MCF 10A (cell line): ENCODE results near the gene COA8. TPM values are rescaled to one million over a fixed set of nuclear protein-coding genes. Genes with fewer than 3 reads are reported as not detected.

Experiments used
- BruUV-seq: library from RNA; stranded (reverse); fragments of 400-500 nt; replicated peaks from 2 replicates; lab custom pipeline; 2021; lab: Mats Ljungman, UMichigan
- CTCF ChIA-PET: fragments of 300-600 bp; sonication (Branson Sonifier 250); formaldehyde crosslinking; extraction: SDS; loops from one replicate; lab custom pipeline; 2021; ENCODE audit warnings: antibody characterized with exemption, inconsistent platforms; lab: Yijun Ruan, JAX
- POLR2A ChIA-PET: fragments of 300-600, 350-650 bp; sonication (Branson Sonifier 250); formaldehyde crosslinking; extraction: SDS; loops from one replicate; lab custom pipeline; 2020; ENCODE audit warnings: antibody characterized with exemption, inconsistent platforms; lab: Yijun Ruan, JAX
- DNase-seq: peaks from one replicate; pipeline ENCODE4 v3.0.0-alpha.2; 2018; ENCODE audit not compliant: unreplicated experiment
- H3K27ac Mint-ChIP-seq: one replicate; pipeline ENCODE4 v1.8.0; 2022; ENCODE audit warnings: mild to moderate bottlenecking, low read depth, mixed read lengths; ENCODE audit not compliant: unreplicated experiment
- H3K27me3 Mint-ChIP-seq: one replicate; pipeline ENCODE4 v1.8.0; 2022; ENCODE audit warnings: mixed read lengths; ENCODE audit not compliant: insufficient read depth, unreplicated experiment
- H3K36me3 Mint-ChIP-seq: one replicate; pipeline ENCODE4 v1.8.0; 2022; ENCODE audit warnings: mild to moderate bottlenecking, moderate library complexity, mixed read lengths; ENCODE audit not compliant: insufficient read depth, unreplicated experiment
- H3K4me1 Mint-ChIP-seq: one replicate; pipeline ENCODE4 v1.8.0; 2022; ENCODE audit warnings: mixed read lengths; ENCODE audit not compliant: insufficient read depth, unreplicated experiment
- H3K4me3 Mint-ChIP-seq: one replicate; pipeline ENCODE4 v1.8.0; 2022; ENCODE audit warnings: mild to moderate bottlenecking, moderate library complexity, mixed read lengths; ENCODE audit not compliant: unreplicated experiment
- H3K9me3 Mint-ChIP-seq: one replicate; pipeline ENCODE4 v1.8.0; 2022; ENCODE audit warnings: mixed read lengths; ENCODE audit not compliant: unreplicated experiment
- CTCF ChIP-seq: fragments of 200-600 bp; IDR thresholded peaks from one replicate; pipeline ENCODE4 v1.8.0; 2022; ENCODE audit warnings: antibody characterized with exemption, mild to moderate bottlenecking; ENCODE audit not compliant: unreplicated experiment
- intact Hi-C: fragments of 100-400 bp; cut with micrococcal nuclease; formaldehyde crosslinking; loops from 2 replicates; pipeline ENCODE4 v1.14.1; 2022
- total RNA-seq: library from RNA; stranded (reverse); gene quantifications from 2 replicates; pipeline ENCODE4 v1.2.3, GENCODE V29; 2022

Gene COA8
- total RNA-seq, 1 experiment from 2014 or later, result 68.9 TPM

DNA sequence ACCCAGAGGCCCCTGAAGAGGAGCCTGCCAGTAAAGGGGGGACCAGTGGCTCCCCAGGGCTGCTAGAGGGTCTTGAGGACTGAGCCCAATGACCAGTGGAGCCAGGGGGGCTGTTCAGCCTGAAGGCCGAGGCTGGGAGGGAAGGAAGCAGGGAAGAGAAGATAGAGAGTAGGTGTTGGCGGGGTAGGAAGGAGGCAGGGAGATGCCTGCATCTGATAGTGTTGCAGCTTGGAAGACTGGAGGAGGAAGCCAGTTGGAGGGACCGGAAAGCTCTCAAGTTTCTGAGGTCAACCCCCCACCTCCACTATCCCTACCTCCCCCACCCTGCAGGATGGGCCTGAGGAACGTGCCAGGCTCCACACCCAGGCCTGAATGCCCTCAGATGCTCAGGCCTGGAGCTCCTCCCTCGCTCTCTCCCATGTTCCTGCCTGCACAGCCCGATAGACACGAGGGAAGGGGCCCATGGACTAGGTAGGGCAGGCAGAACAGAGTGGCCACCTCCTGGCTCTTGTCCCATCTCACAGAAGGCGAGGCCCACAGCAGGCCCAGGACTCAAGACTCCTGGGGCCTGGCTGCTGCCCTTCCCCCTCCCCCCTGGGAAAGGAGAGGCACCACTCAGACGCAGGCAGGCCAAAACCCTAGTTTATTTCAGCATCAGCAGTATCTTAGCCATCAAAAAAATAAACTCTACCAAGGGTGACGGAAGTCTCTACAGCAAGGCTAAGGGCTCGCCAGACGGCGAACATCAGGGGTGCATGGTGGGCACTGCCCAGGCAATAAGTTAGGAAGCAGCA is 43.5 kb upstream of the COA8 start:
- POLR2A ChIA-PET, result interaction anchor here (1.1 to 4.7 kb wide), 6 partner anchors 9 to 43 kb away, joined by 3 to 52 read pairs (median 6); partner anchors contain the start of genes BAG5 and TRMT61A
- Mint-ChIP-seq H3K27me3 (no peaks in the 10 kb centered on the region), H3K4me1 (peaks cover 14% of the 10 kb centered on the region), H3K4me3 (peak overlapping the region; percentile 36), H3K27ac (peak overlapping the region; percentile 64), H3K36me3 (peaks cover 5% of the 10 kb centered on the region), H3K9me3 (no peaks in the 10 kb centered on the region)
- intact Hi-C loops, result no loop called here
- peak; percentile 35 for DNase-seq
- BruUV-seq, result no TSS peak
- no peak for TF ChIP-seq CTCF
- CTCF ChIA-PET, result interaction anchor here (0.6 to 7.0 kb wide), 12 partner anchors 9 to 394 kb away, joined by 3 to 126 read pairs (median 8); partner anchors contain the start of genes BAG5 and TRMT61A

DNA sequence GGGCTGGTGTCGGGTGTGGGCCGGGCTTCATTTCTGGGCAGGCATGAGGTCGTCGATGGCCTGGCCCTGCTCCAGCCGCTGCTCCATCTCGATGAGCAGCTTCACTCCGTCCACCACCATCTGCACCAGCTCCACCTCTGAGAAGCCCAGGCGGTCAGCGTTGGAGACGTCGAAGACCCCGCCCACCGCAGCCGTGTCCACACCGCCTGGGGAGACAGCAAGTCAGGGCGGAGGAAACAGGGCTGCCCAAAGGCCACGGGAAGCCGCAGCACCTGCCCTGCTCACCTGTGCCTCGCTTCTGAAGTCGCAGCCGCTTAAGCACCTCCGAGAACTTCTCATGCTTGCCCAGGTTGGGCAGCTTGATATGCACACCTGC is 42.9 kb upstream of the COA8 start:
- no peak for DNase-seq
- H3K27me3 Mint-ChIP-seq, result no peaks in the 10 kb centered on the region
- TF ChIP-seq CTCF, result no peak
- intact Hi-C loops, result loop anchor here (2.0 kb wide), 1 partner anchor 21 kb away; no protein-coding TSS in a partner anchor
- H3K4me1 Mint-ChIP-seq, result peaks cover 14% of the 10 kb centered on the region
- ChIA-PET POLR2A (interaction anchor here (1.2 to 4.7 kb wide), 3 partner anchors 9 to 26 kb away, joined by 4 to 52 read pairs (median 32); partner anchors contain the start of gene TRMT61A), CTCF (interaction anchor here (0.6 to 7.0 kb wide), 6 partner anchors 9 to 393 kb away, joined by 3 to 126 read pairs (median 20); partner anchors contain the start of gene TRMT61A)
- H3K27ac Mint-ChIP-seq, result peak overlapping the region; percentile 64
- H3K4me3 Mint-ChIP-seq, result peak overlapping the region; percentile 36
- BruUV-seq, result no TSS peak
- no peaks in the 10 kb centered on the region for H3K9me3 Mint-ChIP-seq
- H3K36me3 Mint-ChIP-seq, result peaks cover 2% of the 10 kb centered on the region

DNA sequence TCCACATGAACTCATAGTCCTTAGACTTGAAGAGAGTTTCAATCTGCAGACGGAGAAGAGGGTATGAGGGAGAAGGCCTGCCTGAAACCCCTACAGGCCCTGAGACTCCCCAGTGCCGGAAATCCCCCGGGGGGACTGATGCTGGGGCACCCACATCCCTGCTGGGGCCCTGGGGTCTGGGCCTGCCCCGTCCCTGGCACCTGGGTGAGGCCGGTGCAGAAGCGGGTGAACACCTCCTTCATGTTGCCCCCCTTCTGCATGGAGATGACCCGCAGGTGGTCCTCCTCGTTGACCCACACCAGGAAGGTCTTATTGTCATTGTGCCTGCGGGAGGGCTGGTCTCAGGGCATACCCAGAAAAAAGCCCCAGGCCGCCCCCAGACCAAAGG is 42.5 kb upstream of the COA8 start:
- no peaks in the 10 kb centered on the region for H3K27me3 Mint-ChIP-seq
- intact Hi-C loops, result loop anchor here (2.0 kb wide), 1 partner anchor 21 kb away; no protein-coding TSS in a partner anchor
- peaks cover 14% of the 10 kb centered on the region for H3K4me1 Mint-ChIP-seq
- POLR2A ChIA-PET, result interaction anchor here (0.6 to 4.7 kb wide), 8 partner anchors 8 to 169 kb away, joined by 3 to 52 read pairs (median 4); partner anchors contain the start of gene TRMT61A
- no peak for DNase-seq
- CTCF ChIA-PET, result interaction anchor here (0.6 to 7.0 kb wide), 9 partner anchors 10 to 393 kb away, joined by 3 to 126 read pairs (median 5); no protein-coding TSS in a partner anchor
- no peaks in the 10 kb centered on the region for H3K36me3 Mint-ChIP-seq
- peak overlapping the region; percentile 70 for H3K4me3 Mint-ChIP-seq
- no peaks in the 10 kb centered on the region for H3K9me3 Mint-ChIP-seq
- no peak overlapping the region for H3K27ac Mint-ChIP-seq
- no TSS peak for BruUV-seq
- no peak for TF ChIP-seq CTCF
